NB4 (cell line): ENCODE results near the gene CTNND2.
"Not testable (repeated sequence)": the region's sequence is repeated elsewhere in the genome, so short reads cannot be mapped to it uniquely, and the experiment has no call there.

Experiments used
- DNase-seq: peaks from one replicate; pipeline ENCODE4 v3.0.0; 2010; ENCODE audit warnings: low read depth
- H3K4me3 ChIP-seq: one replicate; pipeline ENCODE4 v1.5.1; 2011; ENCODE audit warnings: mild to moderate bottlenecking, low read depth, low read length, moderate library complexity
- CTCF ChIP-seq: IDR thresholded peaks from one replicate; pipeline ENCODE4 v1.5.1; 2012; ENCODE audit warnings: low read depth, low read length
- MAX ChIP-seq: IDR thresholded peaks from 2 replicates; pipeline ENCODE4 v1.6.1; 2011; ENCODE audit warnings: low read depth, low read length
- MYC ChIP-seq: IDR thresholded peaks from 2 replicates; pipeline ENCODE4 v1.6.1; 2011; ENCODE audit warnings: low read depth, low read length
- POLR2A ChIP-seq: IDR thresholded peaks from 2 replicates; pipeline ENCODE4 v1.6.1; 2011; ENCODE audit warnings: mild to moderate bottlenecking; ENCODE audit not compliant: insufficient read length; ENCODE audit errors: extremely low read depth

The CTNND2 gene

GRCh38 chr5:11072076-11072475, 832.2 kb downstream of the CTNND2 start:
- TF ChIP-seq MAX = no peak
- TF ChIP-seq POLR2A = no peak
- TF ChIP-seq MYC = no peak
- TF ChIP-seq CTCF = no peak
- H3K4me3 ChIP-seq = no peak overlapping the region
- DNase-seq = no peak

- DNase-seq = no peak
Observed at GRCh38 chr5:11069041-11069440, 835.2 kb downstream of the CTNND2 start.

GRCh38 chr5:11065723-11066122, 838.5 kb downstream of the CTNND2 start:
- not testable (repeated sequence) for H3K4me3 ChIP-seq, DNase-seq

More at GRCh38 chr5:11069041-11069440, 835.2 kb downstream of the CTNND2 start:
- H3K4me3 ChIP-seq = no peak overlapping the region
- no peak for TF ChIP-seq CTCF
- TF ChIP-seq POLR2A = no peak
- TF ChIP-seq MYC = no peak
- TF ChIP-seq MAX = no peak

- no peak overlapping the region for H3K4me3 ChIP-seq
- TF ChIP-seq CTCF = no peak
- TF ChIP-seq MAX = no peak
- TF ChIP-seq MYC = no peak
- TF ChIP-seq POLR2A = no peak
- DNase-seq = no peak
Observed at GRCh38 chr5:11064763-11065450, 839.3 kb downstream of the CTNND2 start.

- DNase-seq = no peak
- no peak overlapping the region for H3K4me3 ChIP-seq
- no peak for TF ChIP-seq POLR2A
- TF ChIP-seq MYC = no peak
- TF ChIP-seq MAX = no peak
- TF ChIP-seq CTCF = no peak
Observed at GRCh38 chr5:11062397-11062796, 841.8 kb downstream of the CTNND2 start.

- TF ChIP-seq MYC = no peak
- TF ChIP-seq CTCF = no peak
- TF ChIP-seq POLR2A = no peak
- TF ChIP-seq MAX = no peak
- no peak for DNase-seq
- H3K4me3 ChIP-seq = no peak overlapping the region
Observed at GRCh38 chr5:11056560-11056959, 847.7 kb downstream of the CTNND2 start.
